KG1 (cell line): ENCODE results near the gene FAM227A.

Experiments
- DNase-seq: peaks from one replicate; lab custom pipeline; 2025; lab: John Stamatoyannopoulos, UW

FAM227A gene

DNA sequence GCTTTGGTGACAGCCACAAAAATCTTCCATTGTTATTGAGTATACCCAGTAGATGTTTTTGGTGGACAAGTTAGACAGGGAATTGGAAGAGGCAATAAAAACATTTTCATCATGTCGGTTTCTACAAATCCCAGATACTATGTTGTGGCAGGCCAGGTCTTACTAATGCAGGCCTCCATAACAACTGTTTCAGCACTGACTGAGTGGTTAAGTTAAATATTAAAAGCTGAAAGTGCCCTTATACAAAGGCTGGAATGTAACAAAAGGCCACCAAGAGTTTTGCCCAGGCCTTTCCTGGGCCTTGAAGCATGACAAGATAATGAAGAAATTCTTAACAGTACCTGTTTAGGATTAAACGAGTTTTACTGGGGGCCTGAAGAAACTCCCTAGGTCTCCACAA, 115.5 kb downstream of the FAM227A start:
- no peak for DNase-seq

DNA sequence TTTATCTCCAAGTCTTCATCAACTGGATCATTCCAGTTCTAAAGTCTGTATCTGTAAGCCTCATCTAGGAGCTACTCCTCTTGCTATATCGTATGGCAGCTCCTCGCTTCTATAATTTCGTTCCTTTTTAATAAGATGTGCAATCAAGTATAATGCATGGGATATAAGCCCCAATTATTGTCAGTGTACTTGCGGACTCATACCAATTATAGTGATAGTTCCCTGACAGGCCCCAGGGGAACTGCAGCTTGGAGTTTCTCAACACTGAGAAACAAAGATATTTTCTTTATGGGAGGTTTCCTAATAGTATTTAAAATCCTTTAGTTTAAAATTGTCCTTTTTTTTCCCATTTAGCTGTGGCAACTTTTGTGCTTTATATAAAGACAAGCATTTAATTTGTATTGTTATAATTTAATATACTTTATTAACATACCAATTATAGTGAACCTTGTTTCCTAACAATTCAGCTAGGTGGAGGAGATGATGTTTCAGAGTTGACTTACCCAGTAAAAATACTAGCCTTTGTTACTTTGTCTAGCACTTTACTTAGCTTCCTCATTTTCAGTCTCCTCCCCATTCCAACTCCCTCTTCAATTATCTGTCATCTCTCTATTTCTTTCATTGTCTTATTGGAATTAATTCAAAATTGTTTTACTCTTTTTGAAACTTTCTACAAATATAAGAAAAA, 124.8 kb downstream of the FAM227A start:
- DNase-seq = no peak
